Measurements from ENCODE around the gene ACSM4.

Gene ACSM4

GRCh38 chr12:7344833-7345606 lies 41.1 kb downstream of the ACSM4 start:
- Histone ChIP-seq H3K9ac (ENCODE audit: low read length) (no peak overlapping the region), H3K9me2 (replicated peaks; ENCODE audit: insufficient read depth, low read length) (no peaks in the 10 kb centered on the region), H3K27ac (ENCODE audit: low read depth, low read length) (no peak overlapping the region), H2AFZ (ENCODE audit: low read depth, low read length, severe bottlenecking) (no peak overlapping the region), H4K20me1 (ENCODE audit: low read depth, low read length) (no peaks in the 10 kb centered on the region), H3K79me2 (ENCODE audit: insufficient read depth, low read length) (no peaks in the 10 kb centered on the region), H3K36me3 (ENCODE audit: low read length) (no peaks in the 10 kb centered on the region), H3K4me3 (ENCODE audit: insufficient read depth, low read length, poor library complexity, severe bottlenecking) (no peak overlapping the region), H3K4me2 (ENCODE audit: low read depth, low read length, poor library complexity, severe bottlenecking) (no peak overlapping the region), H3K27me3 (ENCODE audit: low read length) (no peaks in the 10 kb centered on the region), H3F3A (ENCODE audit: insufficient read depth) (no peaks in the 10 kb centered on the region), H3K9me3 (ENCODE audit: insufficient read depth, low read length) (no peaks in the 10 kb centered on the region)
- no peak for TF ChIP-seq CTCF (IDR thresholded peaks at IDR 0.05; ENCODE audit: insufficient read depth, low read length, poor library complexity, severe bottlenecking)
- TF ChIP-seq EZH2phosphoT487 (conservative IDR thresholded peaks at IDR 0.05; ENCODE audit: low read length): no peak

- Histone ChIP-seq H3K9me3 (ENCODE audit: insufficient read depth, low read length) (no peaks in the 10 kb centered on the region), H4K20me1 (ENCODE audit: low read depth, low read length) (no peaks in the 10 kb centered on the region), H3K9me2 (replicated peaks; ENCODE audit: insufficient read depth, low read length) (no peaks in the 10 kb centered on the region), H3K4me2 (ENCODE audit: low read depth, low read length, poor library complexity, severe bottlenecking) (no peak overlapping the region), H3K27ac (ENCODE audit: low read depth, low read length) (no peak overlapping the region), H3K79me2 (ENCODE audit: insufficient read depth, low read length) (no peaks in the 10 kb centered on the region), H3K36me3 (ENCODE audit: low read length) (no peaks in the 10 kb centered on the region), H3K9ac (ENCODE audit: low read length) (no peak overlapping the region), H3F3A (ENCODE audit: insufficient read depth) (no peaks in the 10 kb centered on the region), H3K4me3 (ENCODE audit: insufficient read depth, low read length, poor library complexity, severe bottlenecking) (no peak overlapping the region), H2AFZ (ENCODE audit: low read depth, low read length, severe bottlenecking) (no peak overlapping the region), H3K27me3 (ENCODE audit: low read length) (0 out of 2 replicates have a peak, but pooled peaks cover 4% of the 10 kb centered on the region)
- TF ChIP-seq CTCF (IDR thresholded peaks at IDR 0.05; ENCODE audit: insufficient read depth, low read length, poor library complexity, severe bottlenecking) (no peak), EZH2phosphoT487 (conservative IDR thresholded peaks at IDR 0.05; ENCODE audit: low read length) (no peak)
Measured at GRCh38 chr12:7346551-7347225, 42.8 kb downstream of the ACSM4 start.

- Histone ChIP-seq H3K4me3 (ENCODE audit: insufficient read depth, low read length, poor library complexity, severe bottlenecking) (no peak overlapping the region), H3K4me2 (ENCODE audit: low read depth, low read length, poor library complexity, severe bottlenecking) (no peak overlapping the region), H3K36me3 (ENCODE audit: low read length) (no peaks in the 10 kb centered on the region), H3F3A (ENCODE audit: insufficient read depth) (no peaks in the 10 kb centered on the region), H3K27me3 (ENCODE audit: low read length) (0 out of 2 replicates have a peak, but pooled peaks cover 4% of the 10 kb centered on the region), H3K9ac (ENCODE audit: low read length) (no peak overlapping the region), H3K9me2 (replicated peaks; ENCODE audit: insufficient read depth, low read length) (no peaks in the 10 kb centered on the region), H3K9me3 (ENCODE audit: insufficient read depth, low read length) (no peaks in the 10 kb centered on the region), H2AFZ (ENCODE audit: low read depth, low read length, severe bottlenecking) (no peak overlapping the region), H4K20me1 (ENCODE audit: low read depth, low read length) (no peaks in the 10 kb centered on the region), H3K27ac (ENCODE audit: low read depth, low read length) (no peak overlapping the region), H3K79me2 (ENCODE audit: insufficient read depth, low read length) (no peaks in the 10 kb centered on the region)
- TF ChIP-seq EZH2phosphoT487 (conservative IDR thresholded peaks at IDR 0.05; ENCODE audit: low read length) (no peak), CTCF (IDR thresholded peaks at IDR 0.05; ENCODE audit: insufficient read depth, low read length, poor library complexity, severe bottlenecking) (no peak)
Measured at GRCh38 chr12:7349418-7349817, 45.5 kb downstream of the ACSM4 start.

Data from SU-DHL-6 (cell line).